RKO (cell line): ENCODE measurements around the gene PDS5B.
"Not testable (repeated sequence)": the region's sequence is repeated elsewhere in the genome, so short reads cannot be mapped to it uniquely, and the experiment has no call there.

ENCODE experiments used
- DNase-seq: peaks from one replicate; pipeline ENCODE4 v3.0.0-alpha.2; 2016; ENCODE audit warnings: low spot score

PDS5B gene

DNA sequence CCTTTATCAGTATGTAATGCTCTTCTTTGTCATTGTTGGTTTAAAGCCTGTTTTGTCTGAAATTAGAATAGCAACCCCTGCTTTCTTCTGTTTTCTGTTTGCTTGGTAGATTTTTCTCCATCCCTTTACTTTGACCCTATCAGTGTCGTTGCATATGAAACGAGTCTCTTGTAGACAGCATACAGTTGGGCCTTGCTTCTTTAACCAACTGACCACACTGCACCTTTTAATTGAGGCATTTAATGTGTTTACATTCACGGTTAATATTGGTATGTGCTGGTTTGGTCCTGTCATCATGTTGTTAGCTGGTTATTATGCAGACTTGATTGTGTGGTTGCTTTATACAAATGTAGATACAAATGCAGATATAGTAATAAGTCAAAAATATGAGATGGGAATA is 71.1 kb downstream of the PDS5B start:
- no peak for DNase-seq

DNA sequence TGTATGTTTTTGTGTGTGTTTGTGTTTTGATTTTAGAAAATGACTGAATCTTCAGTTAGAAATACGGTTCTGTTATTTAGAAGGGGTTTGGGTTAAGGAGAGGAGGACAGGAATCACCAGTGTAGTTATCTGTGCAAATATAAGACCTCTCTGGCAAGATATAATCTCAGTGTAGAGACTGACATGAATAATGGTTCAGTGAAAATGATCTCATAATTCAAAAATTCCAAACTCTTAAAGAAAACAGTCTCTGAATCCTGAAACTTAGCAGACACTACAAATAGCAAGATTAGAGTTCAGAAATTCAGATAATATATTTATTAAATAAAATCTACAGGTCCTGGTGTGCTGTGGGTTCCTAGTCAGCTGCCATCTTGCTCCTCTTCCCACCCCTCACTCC is 73.5 kb downstream of the PDS5B start:
- DNase-seq, result no peak

DNA sequence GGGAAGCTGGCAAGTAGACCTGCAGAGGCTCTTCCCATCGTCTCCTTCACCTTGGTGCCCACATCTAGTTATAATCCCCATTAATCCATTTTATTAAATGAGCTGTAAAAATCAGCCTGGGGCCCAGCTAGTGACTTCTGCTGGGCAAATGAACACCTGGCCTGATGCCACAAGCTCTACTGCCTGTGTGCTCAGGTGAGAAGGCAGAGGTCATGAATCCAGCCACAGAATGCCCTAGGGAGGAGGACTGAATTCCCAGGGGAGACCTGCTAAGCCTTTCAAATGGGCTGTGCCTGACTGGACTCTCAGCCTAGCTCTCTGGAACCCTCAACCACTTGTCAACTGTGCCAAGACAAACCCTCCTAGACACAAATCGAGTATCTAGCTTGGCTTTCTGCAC is 74.0 kb downstream of the PDS5B start:
- DNase-seq, result no peak

GRCh38 chr13:32661685-32662084 is 75.4 kb downstream of the PDS5B start:
- no peak for DNase-seq

DNA sequence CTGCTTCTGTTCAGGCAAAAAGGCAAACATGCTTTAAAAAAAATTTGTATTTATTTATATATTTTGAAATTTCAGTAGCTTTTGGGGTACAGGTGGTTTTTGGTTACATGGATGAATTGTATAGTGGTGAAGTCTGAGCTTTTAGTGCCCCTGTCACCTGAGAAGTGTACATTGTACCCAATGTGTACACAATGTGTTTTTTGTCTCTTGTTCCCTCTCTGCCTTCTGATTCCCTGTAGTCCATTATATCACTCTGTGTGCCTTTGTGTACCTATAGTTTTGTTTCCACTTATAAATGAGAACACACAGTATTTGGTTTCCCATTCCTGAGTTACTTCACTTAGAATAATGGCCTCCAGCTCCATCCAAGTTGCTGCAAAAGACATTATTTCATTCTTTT is 77.4 kb downstream of the PDS5B start:
- DNase-seq, result no peak

- no peak for DNase-seq
These were observed 80.8 kb downstream of the PDS5B start for GRCh38 chr13:32666990-32667571.

DNA sequence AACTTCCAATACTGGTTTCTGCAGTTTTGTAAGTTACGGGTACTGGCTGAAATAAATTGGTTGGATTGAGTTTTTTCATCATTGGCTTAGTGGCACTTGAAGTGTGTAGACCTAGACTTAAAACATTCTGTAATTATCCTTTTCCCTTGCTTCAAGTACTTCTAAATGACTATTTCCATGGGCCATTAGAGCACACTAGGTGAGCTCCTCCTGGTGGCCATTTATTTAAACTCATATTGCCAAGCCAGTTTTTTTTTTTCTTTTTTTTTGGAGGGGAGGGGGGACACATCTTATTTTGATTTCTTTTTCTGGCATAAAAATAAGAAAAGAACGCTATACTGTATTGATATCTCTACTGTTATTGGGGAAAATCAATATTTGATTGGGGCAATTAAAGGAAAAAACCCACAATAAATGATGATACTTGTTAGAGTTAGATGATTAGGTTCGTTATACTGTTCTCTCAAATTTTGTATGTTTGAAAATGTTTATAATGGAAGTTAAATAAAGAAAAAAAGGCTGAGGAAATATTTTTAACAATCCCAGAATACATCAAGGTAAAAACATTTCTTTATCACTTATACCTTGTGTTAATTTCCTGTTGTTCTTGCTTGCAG is 82.9 kb downstream of the PDS5B start:
- DNase-seq, result peak; percentile 68

GRCh38 chr13:32674503-32674902 is 88.3 kb downstream of the PDS5B start:
- no peak for DNase-seq

- DNase-seq, result no peak
These were observed 90.0 kb downstream of the PDS5B start for GRCh38 chr13:32676242-32676641.

- DNase-seq, result no peak
These were observed 95.9 kb downstream of the PDS5B start for GRCh38 chr13:32682130-32682529.

DNA sequence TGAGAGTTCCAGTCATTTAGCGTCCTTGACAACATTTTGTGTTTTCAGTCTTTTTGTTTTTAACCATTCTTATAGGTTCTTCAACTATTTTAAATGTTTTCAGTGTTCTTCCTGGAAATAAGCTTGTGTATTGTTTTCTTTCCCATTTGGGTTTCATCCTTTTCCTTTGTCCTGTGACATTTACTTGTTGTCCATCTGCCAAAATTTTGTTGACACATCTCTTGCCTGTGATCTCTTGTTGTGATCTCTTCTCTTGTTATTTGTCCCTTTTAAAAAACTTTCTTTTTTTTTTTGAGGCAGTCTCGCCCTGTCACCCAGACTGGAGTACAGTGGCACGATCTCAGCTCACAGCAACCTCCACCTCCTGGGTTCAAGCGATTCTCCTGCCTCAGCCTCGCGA is 96.5 kb downstream of the PDS5B start:
- no peak for DNase-seq

DNA sequence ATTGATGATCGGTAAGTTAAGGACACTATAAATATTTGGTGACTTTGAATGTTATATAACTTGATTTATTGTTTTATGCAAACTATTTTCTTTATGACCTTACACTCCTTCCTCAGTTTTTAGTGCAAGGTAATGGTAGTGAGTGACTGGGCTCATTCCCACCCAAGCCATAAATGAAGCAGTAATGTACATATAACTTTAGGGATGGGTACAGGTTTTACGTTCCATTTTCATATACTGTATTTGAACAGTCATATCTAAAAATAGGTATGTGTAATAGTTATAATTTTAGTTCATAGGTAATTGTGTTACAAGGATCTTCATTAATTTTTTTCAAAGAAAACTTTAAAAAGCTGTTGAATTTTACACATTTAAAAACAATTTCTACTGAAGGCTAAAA is 101.0 kb downstream of the PDS5B start:
- no peak for DNase-seq

- no peak for DNase-seq
These were observed 109.5 kb downstream of the PDS5B start for GRCh38 chr13:32695602-32696250.

- DNase-seq, result no peak
These were observed 121.2 kb downstream of the PDS5B start for GRCh38 chr13:32707471-32707870.

DNA sequence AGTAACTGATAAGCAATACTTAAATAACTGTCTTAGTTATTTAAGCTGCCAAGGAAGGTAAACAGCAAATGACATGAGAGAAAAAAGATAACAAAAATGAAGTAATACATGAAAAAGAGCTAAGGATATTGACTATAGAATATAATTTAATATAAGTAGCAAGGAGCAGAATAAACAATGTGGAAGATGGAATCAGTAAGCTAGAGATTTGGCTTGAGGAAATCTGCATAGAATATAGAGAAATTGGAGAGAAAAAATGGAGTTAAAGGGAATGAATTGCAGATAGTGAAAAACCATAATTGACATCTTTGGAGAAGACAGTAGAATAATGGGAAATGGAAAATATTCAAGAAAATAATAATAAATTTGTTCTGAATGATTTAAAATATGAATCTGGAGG is 127.1 kb downstream of the PDS5B start:
- DNase-seq, result no peak

GRCh38 chr13:32716201-32716600 is 129.9 kb downstream of the PDS5B start:
- DNase-seq, result not testable (repeated sequence)

DNA sequence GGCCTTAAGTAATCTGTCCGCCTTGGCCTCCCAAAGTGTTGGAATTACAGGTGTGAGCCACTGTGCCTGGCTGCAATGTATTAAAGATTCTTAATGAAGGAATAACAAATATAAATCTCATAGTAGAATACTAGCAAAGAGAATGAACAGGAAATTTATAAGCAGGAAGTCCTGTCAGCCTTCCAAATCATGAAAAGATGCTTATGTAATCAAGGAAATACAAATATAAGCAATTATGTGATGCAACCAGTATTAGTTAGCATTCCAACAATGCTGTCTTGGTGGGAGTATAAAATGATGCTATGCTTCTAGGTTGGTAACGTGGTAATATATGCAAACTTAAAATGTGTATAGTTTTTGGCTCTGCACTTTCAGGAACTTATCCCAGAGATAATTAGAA is 133.8 kb downstream of the PDS5B start:
- DNase-seq, result no peak

GRCh38 chr13:32721131-32722034 is 135.1 kb downstream of the PDS5B start:
- not testable (repeated sequence) for DNase-seq

DNA sequence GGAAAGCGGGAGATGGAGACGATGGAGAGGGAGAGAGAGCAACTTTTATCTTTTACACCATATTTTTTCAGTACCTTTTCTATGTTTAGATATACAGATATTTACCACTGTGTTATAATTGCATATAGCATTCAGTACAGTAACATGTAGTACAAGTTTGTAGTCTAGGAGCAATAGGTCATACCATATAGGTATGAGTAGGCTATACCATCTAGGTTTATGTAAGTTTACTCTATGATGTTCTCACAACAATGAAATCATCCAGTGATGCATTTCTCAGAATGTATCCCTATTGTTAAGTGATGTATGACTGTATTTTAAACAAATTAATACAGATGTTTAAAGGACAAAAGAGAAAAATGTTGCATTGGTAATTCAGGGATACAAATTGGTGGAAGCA is 136.1 kb downstream of the PDS5B start:
- no peak for DNase-seq

GRCh38 chr13:32723987-32724386 is 137.7 kb downstream of the PDS5B start:
- DNase-seq, result no peak

- DNase-seq, result no peak
These were observed 140.3 kb downstream of the PDS5B start for GRCh38 chr13:32726374-32727037.

GRCh38 chr13:32728327-32728726 is 142.1 kb downstream of the PDS5B start:
- no peak for DNase-seq
